ENCODE data around the gene AIF1L. TPM values are rescaled to one million over a fixed set of nuclear protein-coding genes. Genes with fewer than 3 reads are reported as not detected.
"Not testable (repeated sequence)": the region's sequence is repeated elsewhere in the genome, so short reads cannot be mapped to it uniquely, and the experiment has no call there.

Gene AIF1L
- total and polyA plus RNA-seq, 4 donors, result 5.5 to 38.1 (median 27.6) TPM

DNA sequence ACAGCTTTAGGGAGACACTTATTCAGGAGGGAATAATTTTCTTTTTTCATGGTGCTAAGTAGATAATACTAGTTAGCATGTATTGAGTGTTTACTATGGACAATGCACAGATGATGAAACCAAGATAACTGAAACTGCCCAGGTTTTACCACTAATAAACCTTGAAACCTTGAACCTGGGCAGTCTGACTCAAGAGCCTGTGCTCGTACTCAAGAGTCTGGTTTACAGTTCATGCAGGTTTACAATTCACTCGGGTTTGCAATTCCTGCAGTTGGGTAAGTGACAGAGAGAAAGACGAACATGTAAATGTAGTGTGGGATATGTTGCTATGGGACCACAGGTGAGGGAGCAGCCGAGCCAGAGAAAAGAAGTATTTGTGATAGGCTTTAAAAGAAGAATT lies 57.3 kb downstream of the AIF1L start:
- intact Hi-C loops (cut with DNase I), result no loop called here
- WGBS, 2 donors, result 93 to 94% methylated on average over 4 of the region's 4 CpGs
- H3K4me1 ChIP-seq (ENCODE audit: control insufficient read depth in 1 of 2, insufficient read depth in 2 of 2, low read length in 2 of 2), result no peaks in the 10 kb centered on the region
- peaks cover 4 to 5% of the 10 kb centered on the region in 2 donors for H3K36me3 ChIP-seq (ENCODE audit: control insufficient read depth in 1 of 2, insufficient read depth in 2 of 2, low read length in 1 of 2)
- DNase-seq (no peak), ATAC-seq (ENCODE audit: low FRiP score) (no peak)
- H3K4me3 ChIP-seq (ENCODE audit: low read length in 2 of 2), result no peak overlapping the region
- no peak overlapping the region for H3K27ac ChIP-seq (ENCODE audit: low read depth in 1 of 2, low read length in 2 of 2)
- H3K27me3 ChIP-seq (ENCODE audit: control insufficient read depth in 1 of 2, insufficient read depth in 2 of 2, low read length in 1 of 2), result no peaks in the 10 kb centered on the region
- no peaks in the 10 kb centered on the region for H3K9me3 ChIP-seq (ENCODE audit: control insufficient read depth, low read length)

- ATAC-seq (ENCODE audit: low FRiP score); H3K36me3 ChIP-seq (ENCODE audit: control insufficient read depth in 1 of 2, insufficient read depth in 2 of 2, low read length in 1 of 2); DNase-seq; H3K4me3 ChIP-seq (ENCODE audit: low read length in 2 of 2); H3K27me3 ChIP-seq (ENCODE audit: control insufficient read depth in 1 of 2, insufficient read depth in 2 of 2, low read length in 1 of 2); H3K27ac ChIP-seq (ENCODE audit: low read depth in 1 of 2, low read length in 2 of 2); H3K4me1 ChIP-seq (ENCODE audit: control insufficient read depth in 1 of 2, insufficient read depth in 2 of 2, low read length in 2 of 2); H3K9me3 ChIP-seq (ENCODE audit: control insufficient read depth, low read length); intact Hi-C loops (cut with DNase I): not testable (repeated sequence)
- WGBS, 2 donors, result 73 to 90% methylated on average over 1 of the region's 1 CpG
These were observed 62.3 kb downstream of the AIF1L start for GRCh38 chr9:131158673-131159072.

DNA sequence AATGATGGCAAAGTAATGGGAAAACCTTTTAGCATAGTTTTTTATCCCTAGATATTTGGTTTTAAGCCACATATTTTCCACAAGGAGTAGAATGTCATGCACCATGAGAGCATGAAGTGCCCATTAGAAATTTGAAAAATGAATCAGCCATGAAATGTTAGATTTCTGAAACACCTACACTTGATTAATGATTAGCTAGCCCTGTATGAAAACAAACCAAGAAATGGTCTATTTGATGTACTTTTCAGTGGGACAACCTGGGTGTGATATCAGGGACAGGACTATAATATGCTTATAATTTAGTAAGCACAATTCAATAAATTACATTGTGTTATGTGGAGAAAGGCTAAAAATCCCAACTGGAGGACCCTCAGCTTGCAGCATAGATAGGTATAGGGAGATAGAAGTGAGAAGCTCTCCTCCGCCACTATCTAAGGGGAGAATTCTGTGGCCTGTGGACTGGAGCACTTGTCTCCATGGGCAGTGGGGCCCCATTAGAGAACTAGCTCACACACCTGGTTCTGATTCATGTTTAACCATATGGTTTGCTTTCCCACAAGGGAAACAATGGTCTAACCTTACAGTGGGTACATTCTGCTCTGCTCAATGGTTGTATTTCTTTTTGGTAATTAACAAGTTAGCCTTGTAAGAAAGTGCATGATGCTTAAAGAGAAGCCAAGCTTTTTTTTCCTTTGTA lies 64.2 kb downstream of the AIF1L start:
- H3K27me3 ChIP-seq (ENCODE audit: control insufficient read depth in 1 of 2, insufficient read depth in 2 of 2, low read length in 1 of 2), result no peaks in the 10 kb centered on the region
- H3K9me3 ChIP-seq (ENCODE audit: control insufficient read depth, low read length), result no peaks in the 10 kb centered on the region
- 99 to 100% methylated on average over 1 of the region's 1 CpG for WGBS, 2 donors
- no peak for DNase-seq
- intact Hi-C loops (cut with DNase I), result no loop called here
- peaks cover 0 to 11% of the 10 kb centered on the region in 2 donors for H3K36me3 ChIP-seq (ENCODE audit: control insufficient read depth in 1 of 2, insufficient read depth in 2 of 2, low read length in 1 of 2)
- ATAC-seq (ENCODE audit: low FRiP score), result no peak
- no peaks in the 10 kb centered on the region for H3K4me1 ChIP-seq (ENCODE audit: control insufficient read depth in 1 of 2, insufficient read depth in 2 of 2, low read length in 2 of 2)
- no peak overlapping the region for H3K27ac ChIP-seq (ENCODE audit: low read depth in 1 of 2, low read length in 2 of 2)
- H3K4me3 ChIP-seq (ENCODE audit: low read length in 2 of 2), result no peak overlapping the region

GRCh38 chr9:131161585-131161984 lies 65.3 kb downstream of the AIF1L start:
- WGBS, 2 donors, result 76% methylated on average over 6 of the region's 6 CpGs
- intact Hi-C loops (cut with DNase I), result no loop called here
- peaks cover 0 to 11% of the 10 kb centered on the region in 2 donors for H3K36me3 ChIP-seq (ENCODE audit: control insufficient read depth in 1 of 2, insufficient read depth in 2 of 2, low read length in 1 of 2)

DNA sequence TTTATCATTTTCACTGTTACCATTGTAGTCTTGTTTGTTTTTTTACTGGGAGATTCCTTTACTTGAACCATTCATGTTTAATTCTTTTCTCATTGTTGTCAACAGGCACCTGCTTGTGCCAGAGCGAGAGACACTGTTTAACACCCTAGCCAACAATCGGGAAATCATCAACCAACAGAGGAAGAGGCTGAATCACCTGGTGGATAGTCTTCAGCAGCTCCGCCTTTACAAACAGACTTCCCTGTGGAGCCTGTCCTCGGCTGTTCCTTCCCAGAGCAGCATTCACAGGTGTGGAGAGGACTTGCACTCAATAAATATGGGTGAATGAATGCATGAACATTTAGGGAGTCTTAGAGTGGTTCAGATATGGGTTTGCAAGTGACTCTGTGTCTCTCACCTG lies 66.6 kb downstream of the AIF1L start:
- Histone ChIP-seq H3K27ac (ENCODE audit: low read depth in 1 of 2, low read length in 2 of 2) (no peak overlapping the region), H3K36me3 (ENCODE audit: control insufficient read depth in 1 of 2, insufficient read depth in 2 of 2, low read length in 1 of 2) (peaks cover 0 to 11% of the 10 kb centered on the region in 2 donors)
- 93 to 94% methylated on average over 4 of the region's 4 CpGs for WGBS, 2 donors

More at GRCh38 chr9:131161585-131161984, 65.3 kb downstream of the AIF1L start:
- Histone ChIP-seq H3K4me1 (ENCODE audit: control insufficient read depth in 1 of 2, insufficient read depth in 2 of 2, low read length in 2 of 2) (no peaks in the 10 kb centered on the region), H3K27me3 (ENCODE audit: control insufficient read depth in 1 of 2, insufficient read depth in 2 of 2, low read length in 1 of 2) (no peaks in the 10 kb centered on the region), H3K27ac (ENCODE audit: low read depth in 1 of 2, low read length in 2 of 2) (no peak overlapping the region), H3K4me3 (ENCODE audit: low read length in 2 of 2) (no peak overlapping the region), H3K9me3 (ENCODE audit: control insufficient read depth, low read length) (no peaks in the 10 kb centered on the region)
- ATAC-seq (ENCODE audit: low FRiP score) (no peak), DNase-seq (no peak)

DNA sequence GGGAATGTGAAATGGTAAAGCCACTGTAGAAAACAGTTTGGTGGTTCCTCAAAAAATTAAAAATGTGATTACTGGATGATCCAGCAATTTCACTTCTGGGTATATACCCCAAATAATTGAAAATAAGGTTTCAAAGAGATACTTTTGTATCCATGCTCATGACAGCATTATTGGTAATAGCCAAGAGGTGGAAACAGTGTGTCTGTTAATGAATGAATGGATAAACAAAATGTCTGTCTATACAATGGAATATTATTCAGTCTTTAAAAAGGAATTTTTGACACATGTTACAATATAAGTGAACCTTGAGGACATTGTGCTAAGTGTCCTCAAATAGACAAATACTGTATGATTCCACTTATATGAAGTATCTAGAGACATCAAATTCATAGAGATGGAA lies 69.2 kb downstream of the AIF1L start:
- H3K36me3 ChIP-seq (ENCODE audit: control insufficient read depth in 1 of 2, insufficient read depth in 2 of 2, low read length in 1 of 2), result peaks cover 0 to 9% of the 10 kb centered on the region in 2 donors
- no peaks in the 10 kb centered on the region for H3K9me3 ChIP-seq (ENCODE audit: control insufficient read depth, low read length)
- H3K4me1 ChIP-seq (ENCODE audit: control insufficient read depth in 1 of 2, insufficient read depth in 2 of 2, low read length in 2 of 2), result no peaks in the 10 kb centered on the region
- intact Hi-C loops (cut with DNase I), result no loop called here
- H3K27me3 ChIP-seq (ENCODE audit: control insufficient read depth in 1 of 2, insufficient read depth in 2 of 2, low read length in 1 of 2), result no peaks in the 10 kb centered on the region
- H3K27ac ChIP-seq (ENCODE audit: low read depth in 1 of 2, low read length in 2 of 2), result no peak overlapping the region
- H3K4me3 ChIP-seq (ENCODE audit: low read length in 2 of 2), result no peak overlapping the region
- ATAC-seq (ENCODE audit: low FRiP score) (no peak), DNase-seq (no peak)

More for the DNA sequence above, 66.6 kb downstream of the AIF1L start:
- H3K4me3 ChIP-seq (ENCODE audit: low read length in 2 of 2), result no peak overlapping the region
- no peak for ATAC-seq (ENCODE audit: low FRiP score)
- no peak for DNase-seq
- no peaks in the 10 kb centered on the region for H3K27me3 ChIP-seq (ENCODE audit: control insufficient read depth in 1 of 2, insufficient read depth in 2 of 2, low read length in 1 of 2)
- intact Hi-C loops (cut with DNase I), result no loop called here
- H3K4me1 ChIP-seq (ENCODE audit: control insufficient read depth in 1 of 2, insufficient read depth in 2 of 2, low read length in 2 of 2), result no peaks in the 10 kb centered on the region
- H3K9me3 ChIP-seq (ENCODE audit: control insufficient read depth, low read length), result no peaks in the 10 kb centered on the region

DNA sequence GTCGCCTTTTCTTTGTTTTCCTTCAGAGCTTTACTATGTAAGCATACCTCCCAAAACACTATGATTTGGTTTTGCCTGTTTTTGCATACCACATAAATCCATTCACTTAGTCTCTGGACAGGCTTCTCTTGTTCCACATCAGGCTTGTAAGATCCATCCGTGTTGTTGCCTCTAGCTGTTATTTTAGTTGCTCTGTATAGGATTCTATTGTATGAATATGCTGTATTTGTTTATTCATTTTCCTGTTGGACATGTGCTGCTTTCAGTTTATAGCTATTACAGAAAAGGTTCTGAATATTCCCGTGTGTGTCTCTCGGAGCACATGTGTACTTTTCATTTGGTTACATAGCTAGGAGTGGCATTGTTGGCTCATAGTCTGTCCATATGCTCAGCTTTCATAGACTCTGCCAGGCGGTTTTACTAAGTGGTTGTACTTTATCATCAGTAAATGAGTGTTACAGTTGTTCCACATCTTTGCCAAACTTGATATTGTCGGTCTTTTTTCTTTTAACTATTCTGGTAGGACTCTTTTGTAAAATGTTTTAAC lies 70.9 kb downstream of the AIF1L start:
- no peak overlapping the region for H3K27ac ChIP-seq (ENCODE audit: low read depth in 1 of 2, low read length in 2 of 2)
- peaks cover 0 to 8% of the 10 kb centered on the region in 2 donors for H3K36me3 ChIP-seq (ENCODE audit: control insufficient read depth in 1 of 2, insufficient read depth in 2 of 2, low read length in 1 of 2)
- H3K27me3 ChIP-seq (ENCODE audit: control insufficient read depth in 1 of 2, insufficient read depth in 2 of 2, low read length in 1 of 2), result no peaks in the 10 kb centered on the region
- no peaks in the 10 kb centered on the region for H3K9me3 ChIP-seq (ENCODE audit: control insufficient read depth, low read length)
- no peak overlapping the region for H3K4me3 ChIP-seq (ENCODE audit: low read length in 2 of 2)
- H3K4me1 ChIP-seq (ENCODE audit: control insufficient read depth in 1 of 2, insufficient read depth in 2 of 2, low read length in 2 of 2), result no peaks in the 10 kb centered on the region
- intact Hi-C loops (cut with DNase I), result no loop called here
- ATAC-seq (ENCODE audit: low FRiP score) (no peak), DNase-seq (no peak)
- WGBS, 2 donors, result 28 to 31% methylated on average over 6 of the region's 6 CpGs

GRCh38 chr9:131167936-131168335 lies 71.6 kb downstream of the AIF1L start:
- Histone ChIP-seq H3K4me1 (ENCODE audit: control insufficient read depth in 1 of 2, insufficient read depth in 2 of 2, low read length in 2 of 2) (no peaks in the 10 kb centered on the region), H3K36me3 (ENCODE audit: control insufficient read depth in 1 of 2, insufficient read depth in 2 of 2, low read length in 1 of 2) (peaks cover 0 to 7% of the 10 kb centered on the region in 2 donors), H3K9me3 (ENCODE audit: control insufficient read depth, low read length) (no peaks in the 10 kb centered on the region), H3K27me3 (ENCODE audit: control insufficient read depth in 1 of 2, insufficient read depth in 2 of 2, low read length in 1 of 2) (no peaks in the 10 kb centered on the region), H3K4me3 (ENCODE audit: low read length in 2 of 2) (no peak overlapping the region), H3K27ac (ENCODE audit: low read depth in 1 of 2, low read length in 2 of 2) (no peak overlapping the region)
- DNase-seq, result no peak
- 86 to 92% methylated on average over 4 of the region's 4 CpGs for WGBS, 2 donors
- intact Hi-C loops (cut with DNase I), result no loop called here
- ATAC-seq (ENCODE audit: low FRiP score), result no peak

DNA sequence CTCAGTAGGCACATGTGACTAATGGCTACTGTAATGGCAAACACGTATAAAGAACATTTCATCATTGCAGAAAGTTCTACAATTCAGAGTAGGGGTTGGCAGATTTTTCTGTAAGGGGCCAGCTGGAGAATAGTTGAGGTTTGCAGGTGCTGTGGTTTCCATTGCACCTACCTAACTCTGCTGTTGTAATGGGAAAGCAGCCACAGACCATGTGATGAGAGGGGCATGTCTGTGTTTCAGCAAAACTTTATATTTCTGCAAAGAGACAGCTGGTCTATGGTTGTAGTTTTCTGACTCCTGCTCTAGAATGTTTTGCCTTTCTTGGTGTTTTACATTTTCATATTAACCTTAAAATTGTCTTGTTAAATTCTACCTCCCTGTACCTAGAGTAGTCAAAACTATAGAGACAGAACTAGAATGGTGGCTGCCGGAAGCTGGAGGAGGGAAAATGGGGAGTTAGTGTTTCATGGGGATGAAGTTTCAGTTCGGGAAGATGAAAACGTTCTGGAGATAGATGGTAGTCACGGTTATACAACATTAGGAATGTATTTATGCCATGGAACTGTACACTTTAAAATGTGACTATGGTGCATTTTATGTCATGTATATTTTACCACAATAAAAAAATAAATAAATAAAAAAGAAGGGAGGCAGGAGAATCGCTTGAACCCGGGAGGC lies 73.4 kb downstream of the AIF1L start:
- peaks cover 2 to 4% of the 10 kb centered on the region in 2 donors for H3K36me3 ChIP-seq (ENCODE audit: control insufficient read depth in 1 of 2, insufficient read depth in 2 of 2, low read length in 1 of 2)
- ATAC-seq (ENCODE audit: low FRiP score) (no peak), DNase-seq (no peak)
- H3K27ac ChIP-seq (ENCODE audit: low read depth in 1 of 2, low read length in 2 of 2), result no peak overlapping the region
- H3K4me1 ChIP-seq (ENCODE audit: control insufficient read depth in 1 of 2, insufficient read depth in 2 of 2, low read length in 2 of 2), result no peaks in the 10 kb centered on the region
- no peak overlapping the region for H3K4me3 ChIP-seq (ENCODE audit: low read length in 2 of 2)
- intact Hi-C loops (cut with DNase I), result no loop called here
- H3K9me3 ChIP-seq (ENCODE audit: control insufficient read depth, low read length), result no peaks in the 10 kb centered on the region
- no peaks in the 10 kb centered on the region for H3K27me3 ChIP-seq (ENCODE audit: control insufficient read depth in 1 of 2, insufficient read depth in 2 of 2, low read length in 1 of 2)
- 88 to 90% methylated on average over 7 of the region's 7 CpGs for WGBS, 2 donors
